ENCODE results near the gene MIPEP. TPM values are rescaled to one million over a fixed set of nuclear protein-coding genes. Genes with fewer than 3 reads are reported as not detected.
A peak's percentile ranks its signal among the peaks of the same experiment; 100 is the strongest.

Gene MIPEP
- total RNA-seq, 1 donor from 2014 or later, result 49.7 TPM

DNA sequence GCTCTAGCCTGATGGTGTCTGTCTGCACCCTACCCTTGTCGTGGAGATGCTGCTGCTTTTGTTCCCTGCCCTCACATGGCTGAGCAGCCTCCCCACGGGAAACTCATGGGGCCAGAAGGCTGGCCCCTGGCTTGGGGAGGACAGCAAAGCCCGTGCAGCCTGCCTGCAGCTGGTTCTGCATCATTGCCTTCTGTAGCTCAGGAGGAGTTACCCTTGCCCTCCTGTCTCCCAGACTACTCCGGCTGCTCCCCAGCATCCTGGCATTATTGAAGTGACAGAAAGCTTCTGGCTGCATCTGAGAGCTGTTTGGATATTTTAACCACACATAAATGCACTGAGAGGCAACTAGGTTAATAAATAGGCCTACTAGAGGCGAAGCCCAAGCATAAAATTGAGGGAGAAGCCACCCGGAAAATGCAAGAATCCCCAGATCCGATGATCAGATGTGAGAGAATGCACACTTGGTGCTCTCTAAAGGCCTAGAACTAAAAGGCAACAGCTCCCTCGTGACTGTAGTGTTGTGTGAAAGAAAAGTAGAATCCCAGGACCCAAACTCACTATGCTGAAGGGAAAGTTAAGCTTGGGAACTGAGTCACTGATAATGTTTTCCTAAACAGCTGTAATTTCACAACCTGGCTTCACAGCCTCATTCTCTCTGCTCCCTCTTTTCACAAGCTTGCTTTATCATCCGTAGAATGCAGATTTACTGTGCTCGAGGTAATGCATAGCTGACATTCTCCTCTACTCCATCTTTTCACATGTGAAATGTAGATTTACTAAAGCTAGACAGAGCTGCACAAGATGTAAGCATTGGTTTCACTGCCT, 208.1 kb downstream of the MIPEP start:
- Histone ChIP-seq H3K4me3 (no peak overlapping the region), H3K9me3 (replicated peaks) (peaks cover 21% of the 10 kb centered on the region), H3K27me3 (ENCODE audit: low read depth) (no peaks in the 10 kb centered on the region), H3K27ac (replicated peaks) (peak overlapping the region; percentile 48), H3K36me3 (no peaks in the 10 kb centered on the region), H3K4me1 (no peaks in the 10 kb centered on the region)
- intact Hi-C loops (cut with micrococcal nuclease), result no loop called here
- DNase-seq, result no peak
- TF ChIP-seq, protein P1, sequence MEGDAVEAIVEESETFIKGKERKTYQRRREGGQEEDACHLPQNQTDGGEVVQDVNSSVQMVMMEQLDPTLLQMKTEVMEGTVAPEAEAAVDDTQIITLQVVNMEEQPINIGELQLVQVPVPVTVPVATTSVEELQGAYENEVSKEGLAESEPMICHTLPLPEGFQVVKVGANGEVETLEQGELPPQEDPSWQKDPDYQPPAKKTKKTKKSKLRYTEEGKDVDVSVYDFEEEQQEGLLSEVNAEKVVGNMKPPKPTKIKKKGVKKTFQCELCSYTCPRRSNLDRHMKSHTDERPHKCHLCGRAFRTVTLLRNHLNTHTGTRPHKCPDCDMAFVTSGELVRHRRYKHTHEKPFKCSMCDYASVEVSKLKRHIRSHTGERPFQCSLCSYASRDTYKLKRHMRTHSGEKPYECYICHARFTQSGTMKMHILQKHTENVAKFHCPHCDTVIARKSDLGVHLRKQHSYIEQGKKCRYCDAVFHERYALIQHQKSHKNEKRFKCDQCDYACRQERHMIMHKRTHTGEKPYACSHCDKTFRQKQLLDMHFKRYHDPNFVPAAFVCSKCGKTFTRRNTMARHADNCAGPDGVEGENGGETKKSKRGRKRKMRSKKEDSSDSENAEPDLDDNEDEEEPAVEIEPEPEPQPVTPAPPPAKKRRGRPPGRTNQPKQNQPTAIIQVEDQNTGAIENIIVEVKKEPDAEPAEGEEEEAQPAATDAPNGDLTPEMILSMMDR (IDR thresholded peaks at IDR 0.05; ENCODE audit: borderline replicate concordance), result no peak

Other genes with a start within 250 kb of the MIPEP start
- 2.1 TPM for gene C1QTNF9B, start 8.1 kb upstream of the MIPEP start, total RNA-seq

Measured in left ventricle myocardium inferior (tissue), 1 donor.